ENCODE results near the gene ANKLE2. TPM values are rescaled to one million over a fixed set of nuclear protein-coding genes. Genes with fewer than 3 reads are reported as not detected.

The ANKLE2 gene
- total RNA-seq, 1 experiment from 2014 or later, result 80.3 TPM

DNA sequence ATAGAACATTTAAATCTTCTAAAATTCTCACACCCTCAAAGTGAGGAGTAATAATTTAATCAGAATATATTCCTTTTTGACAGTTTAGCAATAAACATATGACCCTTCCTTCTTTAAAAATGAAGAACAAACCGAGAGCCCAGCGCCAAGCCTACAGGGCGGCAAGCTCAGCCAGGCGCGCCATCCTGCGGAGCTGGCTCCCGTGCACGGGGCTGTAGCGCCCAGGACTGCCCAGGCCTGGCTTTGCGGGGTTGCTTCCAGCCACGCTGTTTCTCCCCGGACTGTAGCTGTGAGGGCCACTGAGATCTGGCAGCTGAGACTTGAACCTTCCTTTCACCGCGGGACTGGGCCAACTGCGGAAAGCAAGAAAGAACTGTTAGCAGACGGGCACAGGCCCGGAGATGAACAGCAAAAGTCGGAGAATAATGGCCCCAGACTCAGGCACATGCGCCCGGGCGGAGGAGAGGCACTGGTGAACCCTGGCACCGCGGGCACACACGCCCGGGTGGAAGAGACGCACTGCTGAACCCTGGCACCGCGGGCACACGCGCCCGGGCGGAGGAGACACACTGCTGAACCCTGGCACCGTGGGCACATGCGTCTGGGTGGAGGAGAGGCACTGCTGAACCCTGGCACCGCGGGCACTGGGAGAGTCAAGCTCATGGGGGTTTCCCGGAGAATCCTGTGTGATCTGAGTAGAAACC lies 34.4 kb downstream of the ANKLE2 start:
- Histone ChIP-seq H3K27ac (ENCODE audit: insufficient read length, low read depth, low read length) (no peak overlapping the region), H4K8ac (replicated peaks; ENCODE audit: insufficient read length, low read depth, low read length) (no peak overlapping the region), H3T11ph (ENCODE audit: low read length) (no peak overlapping the region), H4K5ac (ENCODE audit: insufficient read length, low read depth, low read length) (no peak overlapping the region), H3K79me2 (ENCODE audit: insufficient read depth, low read length) (no peaks in the 10 kb centered on the region), H3K79me1 (ENCODE audit: insufficient read depth, low read depth, low read length, poor library complexity, severe bottlenecking) (no peaks in the 10 kb centered on the region), H3K4ac (ENCODE audit: low read depth, low read length) (no peak overlapping the region), H3K18ac (ENCODE audit: insufficient read length, low read depth, low read length) (no peak overlapping the region), H2BK5ac (ENCODE audit: insufficient read length, low read length) (no peak overlapping the region), H2AFZ (ENCODE audit: low read length) (no peak overlapping the region), H3K9ac (ENCODE audit: extremely low read depth, insufficient read length, low read length) (no peak overlapping the region), H3K56ac (ENCODE audit: insufficient read length, low read depth, low read length) (no peak overlapping the region), H2AK5ac (ENCODE audit: insufficient read length, low read length) (no peak overlapping the region), H3K23ac (ENCODE audit: insufficient read length, low read depth, low read length) (no peak overlapping the region), H3K4me1 (ENCODE audit: insufficient read depth, low read length) (no peaks in the 10 kb centered on the region), H3K9me3 (ENCODE audit: control insufficient read depth, low read depth, low read length) (no peaks in the 10 kb centered on the region), H2BK12ac (ENCODE audit: insufficient read length, low read depth, low read length) (no peak overlapping the region), H4K91ac (ENCODE audit: insufficient read length, low read depth, low read length) (no peak overlapping the region), H3K23me2 (ENCODE audit: insufficient read length, low read depth, low read length, poor library complexity, severe bottlenecking) (no peaks in the 10 kb centered on the region), H2BK15ac (ENCODE audit: low read depth, low read length) (no peak overlapping the region), H3K14ac (ENCODE audit: insufficient read depth, low read length) (no peak overlapping the region), H4K20me1 (ENCODE audit: control insufficient read depth, insufficient read depth, insufficient read length) (no peaks in the 10 kb centered on the region), H2BK20ac (ENCODE audit: low read depth, low read length, poor library complexity, severe bottlenecking) (no peak overlapping the region), H2BK120ac (ENCODE audit: low read depth, low read length, poor library complexity, severe bottlenecking) (no peak overlapping the region), H3K27me3 (ENCODE audit: insufficient read depth, low read length) (no peaks in the 10 kb centered on the region), H3K4me2 (ENCODE audit: insufficient read depth, insufficient read length, low read length) (no peak overlapping the region)
- Mint-ChIP-seq H3K27ac (no peak overlapping the region), H3K4me1 (no peaks in the 10 kb centered on the region), H3K4me3 (no peak overlapping the region), H3K9me3 (peaks cover 13 to 16% of the 10 kb centered on the region in 2 experiments), H3K36me3 (ENCODE audit: insufficient read depth in 1 of 3, low read depth in 3 of 3) (peaks cover 69 to 95% (median 88%) of the 10 kb centered on the region in 3 experiments), H3K27me3 (ENCODE audit: low read depth) (no peaks in the 10 kb centered on the region; the same call in 1 of the 2 replicates)
- DNase-seq, result no peak
- no CpG with 5 or more reads among the region's 37 CpGs for WGBS (ENCODE audit: extremely low coverage, insufficient read length, low lambda C conversion rate)
- TF ChIP-seq, protein P1, sequence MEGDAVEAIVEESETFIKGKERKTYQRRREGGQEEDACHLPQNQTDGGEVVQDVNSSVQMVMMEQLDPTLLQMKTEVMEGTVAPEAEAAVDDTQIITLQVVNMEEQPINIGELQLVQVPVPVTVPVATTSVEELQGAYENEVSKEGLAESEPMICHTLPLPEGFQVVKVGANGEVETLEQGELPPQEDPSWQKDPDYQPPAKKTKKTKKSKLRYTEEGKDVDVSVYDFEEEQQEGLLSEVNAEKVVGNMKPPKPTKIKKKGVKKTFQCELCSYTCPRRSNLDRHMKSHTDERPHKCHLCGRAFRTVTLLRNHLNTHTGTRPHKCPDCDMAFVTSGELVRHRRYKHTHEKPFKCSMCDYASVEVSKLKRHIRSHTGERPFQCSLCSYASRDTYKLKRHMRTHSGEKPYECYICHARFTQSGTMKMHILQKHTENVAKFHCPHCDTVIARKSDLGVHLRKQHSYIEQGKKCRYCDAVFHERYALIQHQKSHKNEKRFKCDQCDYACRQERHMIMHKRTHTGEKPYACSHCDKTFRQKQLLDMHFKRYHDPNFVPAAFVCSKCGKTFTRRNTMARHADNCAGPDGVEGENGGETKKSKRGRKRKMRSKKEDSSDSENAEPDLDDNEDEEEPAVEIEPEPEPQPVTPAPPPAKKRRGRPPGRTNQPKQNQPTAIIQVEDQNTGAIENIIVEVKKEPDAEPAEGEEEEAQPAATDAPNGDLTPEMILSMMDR (conservative IDR thresholded peaks at IDR 0.05), result no peak
